ENCODE results near the gene HLA-DMB.

Gene HLA-DMB

DNA sequence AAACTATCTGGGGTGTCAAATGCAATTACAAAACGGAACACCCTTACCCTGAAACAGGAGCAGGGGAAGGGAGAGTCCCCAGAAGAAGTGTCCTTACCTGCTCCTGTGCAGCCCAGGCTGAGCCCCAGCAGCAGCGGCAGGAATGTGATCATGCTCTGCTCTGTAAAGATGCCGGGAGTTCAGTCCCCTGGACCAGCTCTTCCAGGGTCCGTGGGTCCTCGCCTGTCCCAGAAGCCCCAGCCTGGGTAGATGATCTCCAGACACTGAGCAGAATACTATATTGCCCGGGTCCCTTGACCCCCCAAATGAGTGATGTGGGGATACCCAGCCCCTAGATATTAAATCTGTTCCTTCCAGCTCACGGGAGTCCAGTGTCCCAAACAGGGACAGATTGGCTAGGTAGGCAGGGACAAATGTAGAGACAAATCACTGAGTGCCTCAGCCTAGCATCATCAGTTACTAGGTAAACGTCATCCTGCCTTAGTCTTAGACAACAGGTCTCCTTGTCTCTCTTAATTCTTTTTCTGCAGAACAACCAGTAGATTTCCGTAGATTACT, at the start of gene HLA-DMB:
Gene HLA-DMB (minus strand): TSS at position 373 of the 558 bp plus-strand sequence. CDS start 221 bp downstream, at position 152.
- DNase-seq: peak; percentile 39

DNA sequence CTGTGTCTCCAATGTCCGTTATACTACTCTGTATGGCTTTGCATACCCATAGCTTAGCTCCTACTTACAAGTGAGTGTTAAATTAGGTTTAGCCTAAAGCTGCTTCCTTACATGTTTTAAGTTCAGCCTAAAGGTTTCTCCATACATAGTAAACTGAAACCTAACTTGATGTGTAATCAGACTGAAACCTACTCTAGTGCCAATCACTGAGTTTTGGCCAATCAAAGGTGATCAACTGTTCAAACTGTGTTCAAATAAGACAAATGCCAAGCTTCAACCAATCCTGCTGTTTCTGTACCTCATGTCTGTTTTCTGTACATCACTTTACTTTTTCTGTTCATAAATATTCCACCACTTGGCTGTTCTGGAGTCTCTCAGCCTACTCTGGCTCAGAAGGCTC, 48.5 kb upstream of the HLA-DMB start:
- DNase-seq: no peak

DNA sequence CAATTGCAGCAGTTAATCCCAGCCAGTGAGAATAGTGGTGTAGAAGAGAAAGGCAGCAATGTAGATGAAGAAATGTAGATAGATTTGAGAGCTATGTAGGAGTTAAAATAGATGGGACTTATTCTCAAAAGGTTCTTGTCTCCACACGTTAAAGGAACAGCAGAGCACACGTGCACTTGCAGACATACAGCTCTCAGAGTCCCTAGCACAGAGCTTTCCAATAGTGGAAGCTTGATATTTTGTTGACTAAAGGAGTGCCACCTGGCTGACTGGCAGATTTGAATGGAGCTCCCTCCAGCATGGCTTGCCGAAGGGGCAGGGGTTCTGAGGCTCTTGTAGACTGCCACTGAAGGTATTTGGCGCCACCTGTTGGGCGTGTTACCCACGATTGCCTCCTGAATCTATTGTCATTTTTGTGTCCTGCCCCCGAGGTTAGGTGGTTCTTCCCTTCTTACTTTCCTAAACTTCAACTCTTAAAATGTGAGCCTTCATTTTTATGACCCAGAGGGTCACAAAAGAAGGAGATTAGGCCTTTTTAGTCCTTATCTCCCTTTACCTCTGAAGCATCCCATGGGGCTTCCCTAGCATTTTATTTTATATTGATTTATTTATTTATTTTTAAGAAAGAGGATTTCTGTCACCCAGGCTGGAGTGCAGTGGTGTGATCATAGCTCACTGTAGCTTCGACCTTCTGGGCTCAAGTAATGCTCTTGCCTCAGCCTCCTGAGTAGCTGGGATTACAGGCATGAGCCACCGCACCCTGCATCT, 44.0 kb upstream of the HLA-DMB start:
- peak; percentile 96 for DNase-seq

DNA sequence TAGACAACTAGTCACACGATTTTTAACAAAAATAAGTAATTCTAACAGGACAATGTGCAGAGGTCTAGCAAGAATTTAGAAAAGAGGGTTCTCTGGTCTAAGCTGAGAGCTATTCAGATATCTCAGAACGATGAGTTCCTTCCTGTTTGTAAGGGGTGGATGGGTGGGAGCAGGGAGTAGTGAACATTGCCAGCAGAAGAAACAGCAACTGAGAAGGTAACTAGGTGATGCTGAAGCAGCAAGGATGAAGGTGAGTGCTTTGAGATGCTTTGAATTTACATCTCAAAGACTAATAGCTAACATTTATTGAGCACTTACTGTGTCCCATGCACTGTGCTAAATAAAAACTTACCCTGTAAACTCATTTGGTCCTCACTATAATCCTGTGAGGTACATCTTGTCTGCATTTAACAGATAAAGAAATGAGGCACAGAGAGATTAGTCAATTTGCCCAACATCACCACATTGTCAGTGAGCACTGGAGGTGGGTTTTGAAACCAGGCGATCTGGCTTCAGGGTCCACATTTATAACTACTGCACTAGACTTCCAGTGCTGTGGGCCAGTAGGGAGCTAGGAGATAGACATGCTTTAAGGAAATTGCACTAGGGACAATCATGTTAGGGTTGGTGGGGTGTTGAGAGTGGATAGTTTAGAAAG, 43.3 kb upstream of the HLA-DMB start:
- no peak for DNase-seq

DNA sequence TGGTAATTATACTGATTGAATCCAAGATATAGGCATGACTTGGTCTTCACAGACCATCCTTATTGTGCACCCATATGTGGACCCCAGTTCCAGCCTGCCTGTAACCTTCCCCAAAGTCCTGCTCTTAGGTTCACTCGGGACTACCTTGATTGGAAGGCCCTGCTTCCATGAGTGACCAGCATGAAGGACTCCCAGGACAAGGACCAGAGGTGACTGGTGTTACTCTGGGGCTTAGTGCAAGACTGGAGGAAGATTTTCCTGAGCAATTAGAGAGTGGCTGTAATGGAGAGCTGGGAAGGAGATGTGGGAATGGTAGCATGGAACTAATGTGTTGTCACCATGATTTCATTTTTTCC, 42.6 kb upstream of the HLA-DMB start:
- no peak for DNase-seq

DNA sequence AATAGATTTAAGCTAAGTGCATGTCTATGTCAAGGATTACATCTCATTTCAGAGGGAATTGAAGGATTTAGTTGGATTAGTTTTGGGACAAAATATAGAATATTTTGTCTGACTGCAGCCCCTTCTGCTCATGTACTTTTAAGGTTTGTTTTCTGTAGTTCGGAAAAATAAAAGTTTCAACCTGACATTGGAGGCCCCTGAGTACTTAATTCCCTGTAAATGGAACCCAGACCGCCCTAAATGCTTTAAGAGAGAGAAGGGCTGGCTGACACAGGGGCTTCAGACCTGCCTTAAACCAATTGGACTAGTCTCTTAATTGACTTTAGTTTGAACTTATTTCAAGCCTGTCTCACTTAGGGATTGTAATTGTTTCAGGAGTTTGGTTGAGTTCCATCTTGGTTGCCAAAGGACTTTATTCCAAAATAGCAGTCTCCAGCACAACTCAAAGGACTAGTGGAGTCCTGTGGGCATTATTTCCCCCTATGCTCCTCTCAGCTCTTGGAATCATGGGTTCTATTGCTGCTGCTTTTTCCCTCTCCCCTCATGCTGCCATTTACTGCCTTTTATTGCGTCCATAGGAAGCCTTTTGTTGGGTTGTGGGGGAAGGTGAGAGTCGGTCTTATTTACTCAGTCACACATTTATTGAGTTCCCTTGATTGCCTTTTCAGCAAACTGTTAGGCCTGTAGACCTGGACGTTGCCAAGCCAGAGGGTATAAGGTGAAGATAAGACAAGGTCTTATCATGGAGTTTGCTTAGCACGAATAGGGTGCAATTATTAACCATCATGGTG, 42.1 kb upstream of the HLA-DMB start:
- no peak for DNase-seq

DNA sequence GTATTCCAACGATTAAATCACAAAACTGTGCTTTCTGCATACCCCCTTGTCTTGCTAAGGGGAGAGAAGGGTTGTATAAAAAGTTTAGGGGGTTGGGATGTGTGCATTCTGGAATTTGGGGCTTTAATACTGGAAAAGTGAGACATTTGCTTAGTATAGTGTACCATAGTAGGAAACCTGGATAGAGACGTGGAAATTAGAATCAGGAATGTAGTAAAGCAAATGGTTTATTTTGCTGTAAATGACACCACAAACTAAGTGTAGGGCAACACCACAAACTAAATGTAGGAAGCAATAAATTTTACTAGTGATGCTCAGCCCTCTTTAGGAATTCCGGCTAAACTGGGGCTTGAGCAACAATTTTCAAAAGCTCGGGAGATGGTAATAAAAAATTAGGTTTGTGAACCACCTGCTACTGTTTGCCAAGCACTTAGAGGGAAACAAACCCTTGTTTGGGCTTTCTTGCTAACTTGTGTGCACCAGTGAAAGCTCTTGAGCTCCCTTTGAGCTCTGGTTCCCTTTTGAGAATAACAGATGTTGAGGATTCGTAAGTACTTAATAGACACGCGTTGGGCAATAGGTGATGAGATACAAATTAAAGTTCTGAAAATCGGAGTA, 41.4 kb upstream of the HLA-DMB start:
- DNase-seq: no peak

DNA sequence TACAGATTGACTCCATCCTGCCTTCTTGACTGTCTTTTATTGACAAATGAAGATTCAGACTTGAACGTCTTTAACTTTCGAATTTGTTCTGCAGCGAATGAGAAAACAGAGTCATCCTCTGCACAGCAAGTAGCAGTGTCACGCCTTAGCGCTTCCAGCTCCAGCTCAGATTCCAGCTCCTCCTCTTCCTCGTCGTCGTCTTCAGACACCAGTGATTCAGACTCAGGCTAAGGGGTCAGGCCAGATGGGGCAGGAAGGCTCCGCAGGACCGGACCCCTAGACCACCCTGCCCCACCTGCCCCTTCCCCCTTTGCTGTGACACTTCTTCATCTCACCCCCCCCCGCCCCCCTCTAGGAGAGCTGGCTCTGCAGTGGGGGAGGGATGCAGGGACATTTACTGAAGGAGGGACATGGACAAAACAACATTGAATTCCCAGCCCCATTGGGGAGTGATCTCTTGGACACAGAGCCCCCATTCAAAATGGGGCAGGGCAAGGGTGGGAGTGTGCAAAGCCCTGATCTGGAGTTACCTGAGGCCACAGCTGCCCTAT, 39.7 kb upstream of the HLA-DMB start:
- no peak for DNase-seq

DNA sequence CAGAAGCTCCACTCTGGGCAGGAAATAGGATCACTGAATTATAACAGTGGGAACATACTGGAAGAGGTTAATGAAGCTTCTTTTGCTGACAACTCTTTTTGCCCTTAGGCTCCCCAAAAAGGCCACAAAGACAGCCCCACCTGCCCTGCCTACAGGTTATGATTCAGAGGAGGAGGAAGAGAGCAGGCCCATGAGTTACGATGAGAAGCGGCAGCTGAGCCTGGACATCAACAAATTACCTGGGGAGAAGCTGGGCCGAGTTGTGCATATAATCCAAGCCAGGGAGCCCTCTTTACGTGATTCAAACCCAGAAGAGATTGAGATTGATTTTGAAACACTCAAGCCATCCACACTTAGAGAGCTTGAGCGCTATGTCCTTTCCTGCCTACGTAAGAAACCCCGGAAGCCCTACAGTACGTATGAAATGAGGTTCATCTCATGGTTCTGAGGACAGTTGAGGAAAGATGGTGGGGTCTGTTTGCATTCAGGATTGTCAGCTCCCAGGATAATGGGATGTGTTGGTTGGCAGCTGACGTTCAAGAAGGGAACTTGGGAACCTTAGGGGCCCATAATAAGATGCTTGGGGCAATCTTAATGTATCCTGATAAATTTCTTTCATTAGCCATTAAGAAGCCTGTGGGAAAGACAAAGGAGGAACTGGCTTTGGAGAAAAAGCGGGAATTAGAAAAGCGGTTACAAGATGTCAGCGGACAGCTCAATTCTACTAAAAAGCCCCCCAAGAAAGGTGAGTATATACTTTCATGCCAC, 39.1 kb upstream of the HLA-DMB start:
- no peak for DNase-seq

DNA sequence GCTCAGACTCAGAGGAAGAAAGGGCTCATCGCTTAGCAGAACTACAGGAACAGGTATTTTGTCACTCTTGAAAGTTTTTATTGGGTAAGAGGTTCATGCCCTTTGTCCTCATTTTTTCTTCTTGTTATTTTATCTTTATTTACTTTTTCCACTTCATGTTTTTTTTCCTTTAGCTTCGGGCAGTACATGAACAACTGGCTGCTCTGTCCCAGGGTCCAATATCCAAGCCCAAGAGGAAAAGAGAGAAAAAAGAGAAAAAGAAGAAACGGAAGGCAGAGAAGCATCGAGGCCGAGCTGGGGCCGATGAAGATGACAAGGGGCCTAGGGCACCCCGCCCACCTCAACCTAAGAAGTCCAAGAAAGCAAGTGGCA, 37.1 kb upstream of the HLA-DMB start:
- DNase-seq: no peak

DNA sequence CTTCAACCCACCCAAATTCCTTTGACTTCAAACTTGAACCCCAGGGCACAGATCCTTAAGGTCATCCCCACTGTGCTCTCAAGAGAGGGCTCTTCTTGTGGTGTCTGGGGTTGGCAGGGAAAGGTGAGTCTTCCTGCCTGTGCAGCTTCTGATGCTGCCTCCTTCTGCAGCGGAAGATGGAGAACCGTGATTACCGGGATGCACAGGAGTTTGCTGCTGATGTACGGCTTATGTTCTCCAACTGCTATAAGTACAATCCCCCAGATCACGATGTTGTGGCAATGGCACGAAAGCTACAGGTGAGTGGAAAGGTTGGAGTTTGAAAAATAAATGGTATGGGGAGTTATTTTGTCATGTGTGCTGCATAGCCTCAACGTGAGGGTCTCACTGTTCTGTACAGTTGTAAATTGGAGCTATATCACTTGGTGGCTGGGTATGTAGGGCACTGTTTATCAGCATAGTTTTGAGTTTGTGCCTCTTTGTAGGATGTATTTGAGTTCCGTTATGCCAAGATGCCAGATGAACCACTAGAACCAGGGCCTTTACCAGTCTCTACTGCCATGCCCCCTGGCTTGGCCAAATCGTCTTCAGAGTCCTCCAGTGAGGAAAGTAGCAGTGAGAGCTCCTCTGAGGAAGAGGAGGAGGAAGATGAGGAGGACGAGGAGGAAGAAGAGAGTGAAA, 36.6 kb upstream of the HLA-DMB start:
- DNase-seq: no peak

DNA sequence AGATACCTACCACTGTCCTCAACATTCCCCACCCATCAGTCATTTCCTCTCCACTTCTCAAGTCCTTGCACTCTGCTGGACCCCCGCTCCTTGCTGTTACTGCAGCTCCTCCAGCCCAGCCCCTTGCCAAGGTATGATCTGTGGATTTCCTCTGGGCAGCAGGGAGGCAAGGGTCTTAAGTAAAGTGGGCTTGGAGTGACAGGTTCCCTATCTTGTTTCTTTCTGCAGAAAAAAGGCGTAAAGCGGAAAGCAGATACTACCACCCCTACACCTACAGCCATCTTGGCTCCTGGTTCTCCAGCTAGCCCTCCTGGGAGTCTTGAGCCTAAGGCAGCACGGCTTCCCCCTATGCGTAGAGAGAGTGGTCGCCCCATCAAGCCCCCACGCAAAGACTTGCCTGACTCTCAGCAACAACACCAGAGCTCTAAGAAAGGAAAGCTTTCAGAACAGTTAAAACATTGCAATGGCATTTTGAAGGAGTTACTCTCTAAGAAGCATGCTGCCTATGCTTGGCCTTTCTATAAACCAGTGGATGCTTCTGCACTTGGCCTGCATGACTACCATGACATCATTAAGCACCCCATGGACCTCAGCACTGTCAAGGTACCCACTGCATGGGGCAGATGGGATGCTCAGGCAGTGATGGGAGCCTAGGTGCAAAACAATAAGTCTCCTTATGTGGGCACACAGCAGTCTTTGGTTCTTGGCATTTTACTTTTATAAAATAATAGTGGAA, 35.7 kb upstream of the HLA-DMB start:
- no peak for DNase-seq

DNA sequence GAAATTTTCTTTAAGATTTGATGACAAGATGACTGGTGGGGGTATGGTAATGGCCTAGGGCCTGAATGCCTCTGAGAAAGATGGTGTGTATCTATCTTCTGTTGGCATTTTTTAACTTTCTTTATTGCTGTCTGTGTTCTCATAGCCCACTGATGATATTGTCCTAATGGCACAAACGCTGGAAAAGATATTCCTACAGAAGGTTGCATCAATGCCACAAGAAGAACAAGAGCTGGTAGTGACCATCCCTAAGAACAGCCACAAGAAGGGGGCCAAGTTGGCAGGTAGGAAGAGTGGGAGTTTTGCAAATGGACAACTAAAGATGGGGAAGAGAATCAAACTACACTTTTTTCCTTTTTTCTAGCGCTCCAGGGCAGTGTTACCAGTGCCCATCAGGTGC, 35.1 kb upstream of the HLA-DMB start:
- DNase-seq: no peak

DNA sequence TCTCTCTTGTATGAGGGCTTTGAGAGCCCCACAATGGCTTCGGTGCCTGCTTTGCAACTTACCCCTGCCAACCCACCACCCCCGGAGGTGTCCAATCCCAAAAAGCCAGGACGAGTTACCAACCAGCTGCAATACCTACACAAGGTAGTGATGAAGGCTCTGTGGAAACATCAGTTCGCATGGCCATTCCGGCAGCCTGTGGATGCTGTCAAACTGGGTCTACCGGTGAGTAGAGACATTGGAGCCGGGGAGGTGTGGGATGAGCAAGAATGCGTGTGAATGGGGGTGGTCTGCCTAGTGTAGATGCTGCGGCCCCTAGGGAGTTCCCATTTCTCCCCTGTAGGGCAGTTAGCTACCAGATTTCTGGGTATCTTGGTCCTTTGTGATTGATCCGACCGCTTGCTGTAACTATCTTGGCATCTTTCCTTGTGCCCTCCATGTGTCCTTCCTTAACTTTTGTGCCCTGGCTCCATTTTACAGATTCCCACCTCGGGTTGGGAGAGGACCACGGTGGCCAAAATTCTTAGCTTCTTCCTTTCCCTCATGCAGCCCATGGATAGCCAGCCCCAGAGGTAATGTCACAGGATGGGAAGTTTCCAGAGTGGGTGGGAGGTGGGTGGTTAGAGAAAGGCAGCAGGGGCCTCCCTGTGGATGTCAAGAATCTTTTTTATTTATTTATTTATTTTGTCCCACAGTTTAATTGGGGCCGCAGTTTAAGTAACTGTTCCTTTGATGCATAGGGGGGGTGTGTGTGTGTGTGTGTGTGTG, 33.9 kb upstream of the HLA-DMB start:
- no peak for DNase-seq

DNA sequence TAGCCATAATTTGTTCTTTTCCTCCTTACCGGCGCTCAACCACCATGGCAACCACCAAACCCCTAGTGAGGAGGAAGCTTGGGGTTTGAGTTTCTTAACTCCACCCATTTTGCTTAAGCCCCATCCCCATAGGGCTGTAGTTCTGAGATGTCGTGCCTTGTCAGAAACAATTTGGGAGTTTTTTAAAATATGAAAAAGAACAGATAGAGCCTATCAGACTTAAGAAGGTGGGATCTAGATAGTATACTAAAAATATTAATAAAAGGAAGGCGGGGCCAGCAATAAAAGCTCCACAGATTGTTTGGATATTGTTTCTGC, 33.1 kb upstream of the HLA-DMB start:
- no peak for DNase-seq

DNA sequence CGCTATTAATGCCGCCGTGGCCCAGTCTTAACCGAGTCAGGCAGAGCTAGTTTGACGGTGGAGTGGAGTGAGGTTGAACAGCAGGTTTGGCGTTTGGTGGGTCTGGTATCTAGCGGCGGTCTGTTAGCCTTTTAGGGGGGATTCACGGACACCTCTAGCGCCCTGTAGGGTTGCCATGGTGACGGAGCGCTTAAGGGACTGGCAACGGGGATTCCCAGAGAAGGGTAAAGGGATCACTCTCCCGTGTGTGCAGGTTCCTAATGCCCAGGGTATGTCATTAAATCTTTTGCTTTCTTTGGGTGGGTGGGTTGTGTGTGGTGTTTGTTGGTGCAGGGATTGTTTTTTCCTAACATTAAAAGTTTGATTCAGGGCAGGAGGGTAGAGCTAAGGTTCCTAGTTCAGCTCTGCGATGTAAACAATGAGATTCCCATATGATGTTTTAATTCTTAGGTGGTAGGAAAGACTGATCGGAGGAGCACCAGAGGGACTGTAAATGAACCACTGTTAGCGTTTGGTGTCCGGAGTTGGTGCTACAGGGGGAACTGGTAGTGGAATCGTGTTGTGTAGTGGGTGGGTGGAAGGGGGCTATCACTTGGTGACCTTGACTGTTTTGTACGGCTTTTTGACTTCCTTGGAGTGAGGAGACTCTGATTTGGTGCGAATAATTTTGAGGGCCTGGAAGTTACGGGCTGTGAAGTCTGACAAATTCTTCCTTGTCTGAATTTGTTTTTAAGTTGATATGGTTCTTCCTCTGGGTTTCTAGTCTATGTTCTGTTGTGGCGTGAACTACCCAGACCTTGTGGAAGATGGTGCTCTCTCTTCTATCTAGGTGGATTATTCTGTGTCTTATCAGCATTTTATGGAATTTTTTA, 32.6 kb upstream of the HLA-DMB start:
- DNase-seq: peak; percentile 65

DNA sequence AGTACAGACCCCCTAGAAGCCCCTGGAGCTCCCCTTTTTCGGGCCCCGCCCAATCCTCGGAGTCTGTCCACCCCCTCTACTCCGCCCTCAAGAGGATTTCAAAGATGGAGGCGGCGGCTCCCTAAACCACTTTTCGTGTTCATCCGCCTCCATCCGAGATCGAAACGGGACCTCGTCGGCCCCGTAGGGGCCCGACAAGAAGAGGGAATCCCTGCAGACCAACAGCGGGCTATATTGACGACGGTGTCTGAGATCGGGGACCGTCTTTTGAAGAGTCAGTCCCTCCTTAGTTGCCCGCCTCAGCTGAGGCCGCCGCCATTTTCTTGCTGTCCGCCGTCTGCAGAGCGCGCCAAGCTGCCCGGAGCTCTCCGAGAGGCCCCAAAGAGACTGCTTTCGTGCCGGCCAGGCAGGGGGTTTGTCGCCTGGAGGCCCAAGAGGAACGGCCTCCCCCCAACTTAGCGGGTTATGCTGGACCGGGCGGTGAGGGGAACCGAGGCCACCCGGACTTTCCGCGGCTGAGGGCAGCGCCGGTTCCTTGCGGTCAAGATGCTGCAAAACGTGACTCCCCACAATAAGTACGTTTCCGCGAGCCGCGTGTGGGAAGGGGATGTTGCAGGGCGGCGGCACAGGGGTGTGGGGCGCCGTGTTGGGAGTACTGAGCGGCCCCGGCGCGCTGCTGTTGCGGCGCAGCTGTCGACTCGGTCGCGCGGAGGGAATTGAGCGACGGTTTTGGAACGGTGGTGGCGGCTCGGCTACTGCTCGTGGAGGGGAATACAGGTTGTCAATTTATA, 31.7 kb upstream of the HLA-DMB start:
- DNase-seq: peak; percentile 68

Measured in stimulated activated CD8-positive, alpha-beta memory T cell treated with anti-CD3 and anti-CD28 coated beads, Interleukin-4, amount 100 ng/mL, for 48 hours (primary cell).